HG03565 (cell line): ENCODE measurements around the gene COG6.
A peak's percentile ranks its signal among the peaks of the same experiment; 100 is the strongest.

ENCODE experiments used
- ATAC-seq: cut with Tn5 transposase; IDR thresholded peaks from one replicate; pipeline ENCODE4 v1.9.1; 2021; ENCODE audit warnings: mild to moderate bottlenecking, moderate library complexity; ENCODE audit not compliant: unreplicated experiment

Gene COG6

GRCh38 chr13:39655569-39656324, at the start of gene COG6:
Gene COG6 (plus strand): TSS chr13:39655662. CDS start chr13:39655727, 65 bp downstream.
- peak; percentile 87 for ATAC-seq

GRCh38 chr13:39605677-39606320, 49.7 kb upstream of the COG6 start:
- no peak for ATAC-seq

GRCh38 chr13:39607876-39608275, 47.6 kb upstream of the COG6 start:
- no peak for ATAC-seq

- peak; percentile 69 for ATAC-seq
Observed at GRCh38 chr13:39612023-39612637, 43.3 kb upstream of the COG6 start.

GRCh38 chr13:39616087-39616694, 39.3 kb upstream of the COG6 start:
- peak; percentile 56 for ATAC-seq

- no peak for ATAC-seq
Observed at GRCh38 chr13:39618561-39618960, 36.9 kb upstream of the COG6 start.

- ATAC-seq: no peak
Observed at GRCh38 chr13:39623466-39623865, 32.0 kb upstream of the COG6 start.

- ATAC-seq: no peak
Observed at GRCh38 chr13:39631307-39631706, 24.2 kb upstream of the COG6 start.

GRCh38 chr13:39632994-39633393, 22.5 kb upstream of the COG6 start:
- no peak for ATAC-seq

GRCh38 chr13:39635564-39635963, 19.9 kb upstream of the COG6 start:
- ATAC-seq: no peak

- ATAC-seq: no peak
Observed at GRCh38 chr13:39637890-39638289, 17.6 kb upstream of the COG6 start.

- no peak for ATAC-seq
Observed at GRCh38 chr13:39641645-39642044, 13.8 kb upstream of the COG6 start.

- ATAC-seq: no peak
Observed at GRCh38 chr13:39646122-39646521, 9.3 kb upstream of the COG6 start.

GRCh38 chr13:39655041-39655568, 357 bp upstream of the COG6 start:
- ATAC-seq: peak; percentile 6

- ATAC-seq: peak; percentile 3
Observed at GRCh38 chr13:39656325-39656677, 839 bp downstream of the COG6 start.

GRCh38 chr13:39663508-39663907, 8.0 kb downstream of the COG6 start:
- ATAC-seq: no peak

- ATAC-seq: no peak
Observed at GRCh38 chr13:39663958-39664357, 8.5 kb downstream of the COG6 start.

- ATAC-seq: no peak
Observed at GRCh38 chr13:39665763-39666162, 10.3 kb downstream of the COG6 start.

GRCh38 chr13:39670445-39670844, 15.0 kb downstream of the COG6 start:
- no peak for ATAC-seq

GRCh38 chr13:39672378-39673132, 17.1 kb downstream of the COG6 start:
- ATAC-seq: no peak

GRCh38 chr13:39675904-39676303, 20.4 kb downstream of the COG6 start:
- no peak for ATAC-seq
